GM23248 (cell line): Measurements from ENCODE around the gene ROBO2. TPM values are rescaled to one million over a fixed set of nuclear protein-coding genes. Genes with fewer than 3 reads are reported as not detected.

ENCODE experiments used
- DNase-seq: peaks from one replicate; pipeline ENCODE4 v3.0.0-alpha.2; 2015
- H2AFZ ChIP-seq: fragments of 200-600 bp; sonication (generic); 2 replicates; pipeline ENCODE4 v1.6.1; 2016; ENCODE audit warnings: antibody characterized with exemption
- H3F3A ChIP-seq: fragments of 200-600 bp; sonication (generic); 2 replicates; pipeline ENCODE4 v1.6.1; 2016; ENCODE audit warnings: mild to moderate bottlenecking, antibody characterized with exemption, mixed run types; ENCODE audit not compliant: insufficient read depth
- H3K27ac ChIP-seq: fragments of 200-600 bp; sonication (generic); 2 replicates; pipeline ENCODE4 v1.5.1; 2016; ENCODE audit warnings: mild to moderate bottlenecking
- H3K27me3 ChIP-seq: fragments of 200-600 bp; sonication (generic); replicated peaks from 2 replicates; pipeline ENCODE4 v1.6.1; 2016; ENCODE audit warnings: mild to moderate bottlenecking; ENCODE audit not compliant: insufficient read depth
- H3K36me3 ChIP-seq: fragments of 200-600 bp; sonication (generic); 2 replicates; pipeline ENCODE4 v1.6.1; 2016; ENCODE audit warnings: low read depth, mild to moderate bottlenecking
- H3K4me1 ChIP-seq: fragments of 200-600 bp; sonication (generic); 2 replicates; pipeline ENCODE4 v1.6.1; 2016; ENCODE audit warnings: mild to moderate bottlenecking; ENCODE audit not compliant: insufficient read depth
- H3K4me2 ChIP-seq: fragments of 200-600 bp; sonication (generic); one replicate; pipeline ENCODE4 v1.6.1; 2016; ENCODE audit warnings: mild to moderate bottlenecking; ENCODE audit not compliant: unreplicated experiment
- H3K4me3 ChIP-seq: fragments of 200-600 bp; sonication (generic); 2 replicates; pipeline ENCODE4 v1.5.1; 2016; ENCODE audit warnings: mild to moderate bottlenecking
- H3K79me2 ChIP-seq: fragments of 200-600 bp; sonication (generic); 2 replicates; pipeline ENCODE4 v1.6.1; 2016; ENCODE audit warnings: mild to moderate bottlenecking; ENCODE audit not compliant: insufficient read depth
- H3K9ac ChIP-seq: fragments of 200-600 bp; sonication (generic); 2 replicates; pipeline ENCODE4 v1.6.1; 2016; ENCODE audit warnings: mild to moderate bottlenecking
- H3K9me2 ChIP-seq: fragments of 200-600 bp; sonication (generic); 2 replicates; pipeline ENCODE4 v1.6.1; 2016; ENCODE audit warnings: mixed run types, mild to moderate bottlenecking, moderate library complexity; ENCODE audit not compliant: insufficient read depth
- H3K9me3 ChIP-seq: fragments of 200-600 bp; sonication (generic); one replicate; pipeline ENCODE4 v1.6.1; 2017; ENCODE audit warnings: low read depth
- H4K20me1 ChIP-seq: fragments of 200-600 bp; sonication (generic); 2 replicates; pipeline ENCODE4 v1.6.0; 2016; ENCODE audit not compliant: insufficient read depth
- EZH2 ChIP-seq: fragments of 200-600 bp; sonication (generic); IDR thresholded peaks from 2 replicates; pipeline ENCODE4 v1.6.1; 2018; ENCODE audit warnings: antibody characterized with exemption, mild to moderate bottlenecking; ENCODE audit not compliant: insufficient read depth, poor library complexity, severe bottlenecking
- EZH2phosphoT487 ChIP-seq: fragments of 200-600 bp; sonication (generic); IDR thresholded peaks from 2 replicates; pipeline ENCODE4 v1.6.1; 2018; ENCODE audit warnings: antibody characterized with exemption, moderate library complexity, mild to moderate bottlenecking, low read depth; ENCODE audit not compliant: insufficient read depth
- WGBS, 2 experiments: methylation state at CpG; one replicate each; pipeline ENCODE4 v1.1.6; 2015 to 2017; ENCODE audit warnings: low lambda C conversion rate in 2 of 2, low coverage in 1 of 2; ENCODE audit errors: missing lambda C conversion rate in 2 of 2; 5-methylcytosine and 5-hydroxymethylcytosine counted together
- in situ Hi-C: fragments of 300-500 bp; cut with MboI; formaldehyde crosslinking; loops from 2 replicates; pipeline ENCODE4 v1.15.0; 2020
- polyA plus RNA-seq: library from polyadenylated mRNA; unstranded; fragments of >200 nt; fragmentation: Nextera tagmentation; extraction: Ambion mirVana; gene quantifications from 2 replicates; pipeline ENCODE4 v1.2.1, GENCODE V29; 2016
- total RNA-seq: library from RNA; depleted of rRNA; stranded (reverse); fragments of >200 nt; shearing (Covaris generic); gene quantifications from 2 replicates; pipeline ENCODE4 v1.2.3, GENCODE V29; 2014

The ROBO2 gene
- total and polyA plus RNA-seq, 2 experiments from 2014 or later: under 0.01 to 0.05 TPM

DNA sequence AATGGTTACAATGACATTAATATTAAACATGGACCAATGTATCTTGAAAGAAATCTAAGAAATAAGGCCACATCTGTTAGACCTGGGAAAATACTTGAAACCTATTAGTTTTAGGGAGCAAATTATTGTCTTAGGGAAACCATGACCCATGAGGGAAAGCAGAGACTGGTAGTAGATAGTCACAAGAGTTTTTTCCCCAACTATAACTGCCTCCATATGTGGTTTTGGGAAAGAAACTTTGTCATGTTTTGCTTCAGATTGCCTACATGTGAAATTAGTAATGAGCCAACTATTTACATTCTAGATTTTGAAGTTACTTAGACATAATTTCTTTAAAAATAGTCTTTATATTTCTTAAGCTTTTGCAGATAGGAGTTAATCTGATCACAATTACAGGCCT lies 474.9 kb downstream of the ROBO2 start:
- TF ChIP-seq EZH2phosphoT487: no peak
- no peak for TF ChIP-seq EZH2
- in situ Hi-C loops: no loop called here
- Histone ChIP-seq H3K4me1 (peaks cover 13% of the 10 kb centered on the region; the same call in 1 of the 2 replicates), H3K9me3 (no peaks in the 10 kb centered on the region), H3K9me2 (no peaks in the 10 kb centered on the region), H3K4me2 (no peak overlapping the region), H3K27me3 (no peaks in the 10 kb centered on the region), H3K4me3 (no peak overlapping the region), H4K20me1 (no peaks in the 10 kb centered on the region), H3K79me2 (no peaks in the 10 kb centered on the region), H3F3A (no peaks in the 10 kb centered on the region), H2AFZ (no peak overlapping the region), H3K27ac (no peak overlapping the region), H3K36me3 (no peaks in the 10 kb centered on the region), H3K9ac (no peak overlapping the region)
- peak; percentile 30 for DNase-seq

- no peak overlapping the region for H3K4me3 ChIP-seq
- H3K4me2 ChIP-seq: no peak overlapping the region
- no peak overlapping the region for H3K27ac ChIP-seq
- in situ Hi-C loops: no loop called here
- H3K9me3 ChIP-seq: no peaks in the 10 kb centered on the region
- WGBS, 2 experiments: 62 to 65% methylated on average over 3 of the region's 3 CpGs
- TF ChIP-seq EZH2 (no peak), EZH2phosphoT487 (no peak)
- H3K79me2 ChIP-seq: no peaks in the 10 kb centered on the region
- no peaks in the 10 kb centered on the region for H3K4me1 ChIP-seq
- no peaks in the 10 kb centered on the region for H3F3A ChIP-seq
- no peaks in the 10 kb centered on the region for H4K20me1 ChIP-seq
- no peak overlapping the region for H2AFZ ChIP-seq
- no peak for DNase-seq
- no peaks in the 10 kb centered on the region for H3K27me3 ChIP-seq
- no peak overlapping the region for H3K9ac ChIP-seq
- no peaks in the 10 kb centered on the region for H3K36me3 ChIP-seq
- H3K9me2 ChIP-seq: no peaks in the 10 kb centered on the region
Observed at GRCh38 chr3:77524463-77524862, 484.6 kb downstream of the ROBO2 start.

DNA sequence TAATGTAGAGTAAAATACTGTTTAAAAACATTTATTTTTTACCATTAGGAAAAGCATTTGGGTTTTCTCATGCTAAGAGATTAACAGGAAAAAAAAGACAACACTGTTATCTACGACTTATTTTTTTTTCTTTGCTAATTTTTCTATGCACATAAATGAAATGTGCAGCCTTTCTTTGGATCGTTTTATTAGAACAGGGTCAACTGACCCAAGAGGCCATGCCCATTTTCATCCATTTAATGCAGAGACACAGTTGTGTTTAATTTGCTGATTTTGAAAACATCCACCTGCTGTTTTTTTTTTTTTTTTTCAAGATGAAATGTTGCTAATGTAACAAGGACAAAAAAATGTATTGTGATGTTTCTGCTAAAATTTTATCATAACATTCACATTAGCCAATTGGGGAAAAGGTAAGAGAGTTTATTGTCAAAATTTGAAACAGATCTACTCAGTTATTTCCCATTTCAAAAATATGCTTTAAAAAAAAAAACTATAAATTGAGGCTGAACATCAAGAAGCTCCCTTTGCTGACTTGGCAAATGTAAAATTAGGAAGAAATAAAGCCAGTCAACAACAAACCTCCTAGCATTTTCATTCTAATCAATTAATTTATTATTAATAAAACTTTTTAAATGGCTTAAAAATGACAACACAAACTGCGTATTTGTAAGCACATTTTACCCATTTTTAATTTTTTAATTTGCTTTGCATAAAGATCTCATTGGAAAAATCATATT lies 485.2 kb downstream of the ROBO2 start:
- Histone ChIP-seq H3K79me2 (no peaks in the 10 kb centered on the region), H3K4me2 (no peak overlapping the region), H2AFZ (no peak overlapping the region), H3K9ac (no peak overlapping the region), H3K27me3 (no peaks in the 10 kb centered on the region), H3K36me3 (no peaks in the 10 kb centered on the region), H4K20me1 (no peaks in the 10 kb centered on the region), H3F3A (no peaks in the 10 kb centered on the region), H3K9me2 (no peaks in the 10 kb centered on the region), H3K27ac (no peak overlapping the region), H3K4me1 (no peaks in the 10 kb centered on the region), H3K9me3 (no peaks in the 10 kb centered on the region), H3K4me3 (no peak overlapping the region)
- in situ Hi-C loops: no loop called here
- WGBS, 2 experiments: 49 to 55% methylated on average over 3 of the region's 3 CpGs
- TF ChIP-seq EZH2phosphoT487: no peak
- TF ChIP-seq EZH2: no peak
- no peak for DNase-seq

DNA sequence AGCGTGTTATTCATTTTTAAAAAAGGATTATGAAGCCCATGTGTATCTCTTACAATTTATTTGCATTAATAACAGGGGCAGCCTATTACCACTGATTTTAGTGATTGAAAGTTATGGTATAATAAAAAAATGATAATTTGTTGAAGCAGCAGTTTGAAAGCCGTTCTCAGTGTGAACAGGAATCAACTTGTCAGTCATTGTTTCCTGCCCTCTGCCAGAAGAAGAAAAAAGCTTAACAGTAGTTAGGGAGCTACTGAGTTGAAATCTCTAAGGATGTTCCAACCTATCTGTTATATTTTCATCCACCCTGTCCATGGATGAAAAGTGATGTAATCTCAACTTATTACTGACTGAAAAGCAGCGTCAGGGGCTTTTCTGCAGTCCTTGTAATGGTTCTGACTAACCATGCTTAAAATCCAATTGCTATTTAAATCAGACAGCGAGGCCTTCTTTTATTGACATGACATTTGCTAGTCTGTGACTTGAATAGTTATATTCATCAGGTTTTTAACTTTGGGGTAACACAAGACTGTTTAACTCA lies 486.7 kb downstream of the ROBO2 start:
- H4K20me1 ChIP-seq: no peaks in the 10 kb centered on the region
- H2AFZ ChIP-seq: no peak overlapping the region
- H3K79me2 ChIP-seq: no peaks in the 10 kb centered on the region
- H3K9me2 ChIP-seq: no peaks in the 10 kb centered on the region
- no peak overlapping the region for H3K4me2 ChIP-seq
- H3F3A ChIP-seq: no peaks in the 10 kb centered on the region
- H3K4me1 ChIP-seq: no peaks in the 10 kb centered on the region; the same call in 1 of the 2 replicates
- no peak overlapping the region for H3K27ac ChIP-seq
- H3K9me3 ChIP-seq: no peaks in the 10 kb centered on the region
- H3K4me3 ChIP-seq: no peak overlapping the region
- TF ChIP-seq EZH2 (no peak), EZH2phosphoT487 (no peak)
- DNase-seq: no peak
- H3K9ac ChIP-seq: no peak overlapping the region
- in situ Hi-C loops: no loop called here
- H3K36me3 ChIP-seq: no peaks in the 10 kb centered on the region
- 61 to 63% methylated on average over 4 of the region's 4 CpGs for WGBS, 2 experiments
- H3K27me3 ChIP-seq: no peaks in the 10 kb centered on the region
